Karpas-422 (cell line): ENCODE data around the gene ZGPAT. TPM values are rescaled to one million over a fixed set of nuclear protein-coding genes. Genes with fewer than 3 reads are reported as not detected.

Experiments
- small RNA-seq: library from RNA; depleted of rRNA; stranded (forward); fragments of <200 nt; gene quantifications from one replicate; pipeline ENCODE3, GENCODE V24; 2014
- total RNA-seq: library from RNA; depleted of rRNA; stranded (reverse); fragments of >200 nt; shearing (Covaris generic); gene quantifications from 2 replicates; pipeline ENCODE4 v1.2.3, GENCODE V29; 2014; ENCODE audit warnings: low replicate concordance; rRNA removed

The ZGPAT gene
- total RNA-seq, 1 experiment from 2014 or later, result 12.2 TPM

Small RNA genes lying within 50 kb of the gene (small RNA-seq; reads per million reads assigned to genes)
- 0.16 reads per million for gene LIME1
- not detected for gene TNFRSF6B

Other genes with a start within 250 kb of the ZGPAT start
- not detected in 2 replicates for gene KCNQ2, start 235.4 kb upstream of the ZGPAT start, total RNA-seq
- 0.71 TPM in 1 of 2 replicates, not detected in the other for gene EEF1A2, start 209.0 kb upstream of the ZGPAT start, total RNA-seq
- gene PPDPF, start 187.3 kb upstream of the ZGPAT start, total RNA-seq, result 16.2 and 51.0 TPM in 2 replicates
- gene PTK6, start 170.7 kb upstream of the ZGPAT start, total RNA-seq, result 0.51 TPM in 1 of 2 replicates, not detected in the other
- not detected in 2 replicates for gene SRMS, start 160.3 kb upstream of the ZGPAT start, total RNA-seq
- gene FNDC11, start 153.9 kb upstream of the ZGPAT start, total RNA-seq, result 0.48 and 1.6 TPM in 2 replicates
- gene HELZ2, start 133.8 kb upstream of the ZGPAT start, total RNA-seq, result 15.4 and 15.8 TPM in 2 replicates
- gene GMEB2, start 80.9 kb upstream of the ZGPAT start, total RNA-seq, result 8.4 and 13.7 TPM in 2 replicates
- 1.4 and 4.1 TPM in 2 replicates for gene STMN3, start 54.6 kb upstream of the ZGPAT start, total RNA-seq
- gene RTEL1, start 49.7 kb upstream of the ZGPAT start, total RNA-seq, result 6.4 and 8.3 TPM in 2 replicates
- gene TNFRSF6B, start 11.4 kb upstream of the ZGPAT start, total RNA-seq, result 2.5 and 4.6 TPM in 2 replicates
- 15.1 and 30.2 TPM in 2 replicates for gene ARFRP1, start 63 bp upstream of the ZGPAT start, total RNA-seq
- 3.4 and 9.8 TPM in 2 replicates for gene LIME1, start 28.6 kb downstream of the ZGPAT start, total RNA-seq
- 18.6 and 37.9 TPM in 2 replicates for gene SLC2A4RG, start 31.7 kb downstream of the ZGPAT start, total RNA-seq
- gene ZBTB46, start 123.2 kb downstream of the ZGPAT start, total RNA-seq, result 0.18 TPM in 1 of 2 replicates, not detected in the other
- not detected in 2 replicates for gene ABHD16B, start 153.5 kb downstream of the ZGPAT start, total RNA-seq
- gene TPD52L2, start 157.2 kb downstream of the ZGPAT start, total RNA-seq, result 25.9 and 38.3 TPM in 2 replicates
- gene DNAJC5, start 187.1 kb downstream of the ZGPAT start, total RNA-seq, result 22.9 and 28.5 TPM in 2 replicates
- 32.3 and 35.3 TPM in 2 replicates for gene UCKL1, start 248.4 kb downstream of the ZGPAT start, total RNA-seq